Dendritic cell treated with granulocyte-macrophage colony-stimulating factor and Interleukin-4, amounts not matched to agents 40 ng/mL and 50 ng/mL, for 4 days (primary cell): ENCODE measurements around the gene ADAMTS8.

Experiments
- H3K27ac Mint-ChIP-seq: one replicate; pipeline ENCODE4 v1.8.0; 2022; ENCODE audit warnings: mild to moderate bottlenecking, mixed read lengths
- H3K27me3 Mint-ChIP-seq: one replicate; pipeline ENCODE4 v1.8.0; 2022; ENCODE audit warnings: mild to moderate bottlenecking, mixed read lengths
- H3K36me3 Mint-ChIP-seq: one replicate; pipeline ENCODE4 v1.8.0; 2022; ENCODE audit warnings: low read depth, mixed read lengths
- H3K4me1 Mint-ChIP-seq: one replicate; pipeline ENCODE4 v1.8.0; 2022; ENCODE audit warnings: low read depth, mixed read lengths
- H3K4me3 Mint-ChIP-seq: one replicate; pipeline ENCODE4 v1.8.0; 2022; ENCODE audit warnings: mild to moderate bottlenecking, moderate library complexity, mixed read lengths
- H3K9me3 Mint-ChIP-seq: one replicate; pipeline ENCODE4 v1.8.0; 2022; ENCODE audit warnings: mixed read lengths
- intact Hi-C: fragments of 100-400 bp; cut with micrococcal nuclease; formaldehyde crosslinking; loops from one replicate; pipeline ENCODE4 v1.15.0; 2022

Gene ADAMTS8

GRCh38 chr11:130424613-130425140 is 3.7 kb downstream of the ADAMTS8 start:
- peaks cover 72% of the 10 kb centered on the region for H3K27me3 Mint-ChIP-seq
- no peaks in the 10 kb centered on the region for H3K9me3 Mint-ChIP-seq
- intact Hi-C loops, result no loop called here
- no peaks in the 10 kb centered on the region for H3K36me3 Mint-ChIP-seq
- peaks cover 22% of the 10 kb centered on the region for H3K4me1 Mint-ChIP-seq
- H3K27ac Mint-ChIP-seq, result no peak overlapping the region
- H3K4me3 Mint-ChIP-seq, result no peak overlapping the region

GRCh38 chr11:130423541-130424142 is 4.8 kb downstream of the ADAMTS8 start:
- peaks cover 17% of the 10 kb centered on the region for H3K4me1 Mint-ChIP-seq
- intact Hi-C loops, result no loop called here
- H3K36me3 Mint-ChIP-seq, result no peaks in the 10 kb centered on the region
- no peak overlapping the region for H3K4me3 Mint-ChIP-seq
- H3K9me3 Mint-ChIP-seq, result no peaks in the 10 kb centered on the region
- no peak overlapping the region for H3K27ac Mint-ChIP-seq
- peaks cover 63% of the 10 kb centered on the region for H3K27me3 Mint-ChIP-seq

- H3K4me3 Mint-ChIP-seq, result no peak overlapping the region
- no peaks in the 10 kb centered on the region for H3K36me3 Mint-ChIP-seq
- H3K27ac Mint-ChIP-seq, result no peak overlapping the region
- peaks cover 15% of the 10 kb centered on the region for H3K4me1 Mint-ChIP-seq
- H3K27me3 Mint-ChIP-seq, result peaks cover 55% of the 10 kb centered on the region
- no peaks in the 10 kb centered on the region for H3K9me3 Mint-ChIP-seq
- intact Hi-C loops, result no loop called here
Measured at GRCh38 chr11:130422251-130422995, 6.0 kb downstream of the ADAMTS8 start.

- H3K4me1 Mint-ChIP-seq, result peaks cover 10% of the 10 kb centered on the region
- H3K27ac Mint-ChIP-seq, result no peak overlapping the region
- H3K9me3 Mint-ChIP-seq, result no peaks in the 10 kb centered on the region
- H3K36me3 Mint-ChIP-seq, result no peaks in the 10 kb centered on the region
- H3K4me3 Mint-ChIP-seq, result no peak overlapping the region
- intact Hi-C loops, result no loop called here
- H3K27me3 Mint-ChIP-seq, result peaks cover 48% of the 10 kb centered on the region
Measured at GRCh38 chr11:130421697-130422096, 6.7 kb downstream of the ADAMTS8 start.

- Mint-ChIP-seq H3K27me3 (peaks cover 46% of the 10 kb centered on the region), H3K27ac (no peak overlapping the region), H3K36me3 (no peaks in the 10 kb centered on the region), H3K4me3 (no peak overlapping the region), H3K9me3 (no peaks in the 10 kb centered on the region), H3K4me1 (peaks cover 10% of the 10 kb centered on the region)
- intact Hi-C loops, result no loop called here
Measured at GRCh38 chr11:130421199-130421585, 7.2 kb downstream of the ADAMTS8 start.

- no peak overlapping the region for H3K4me3 Mint-ChIP-seq
- H3K9me3 Mint-ChIP-seq, result no peaks in the 10 kb centered on the region
- peaks cover 44% of the 10 kb centered on the region for H3K27me3 Mint-ChIP-seq
- no peak overlapping the region for H3K27ac Mint-ChIP-seq
- H3K4me1 Mint-ChIP-seq, result peaks cover 10% of the 10 kb centered on the region
- intact Hi-C loops, result no loop called here
- no peaks in the 10 kb centered on the region for H3K36me3 Mint-ChIP-seq
Measured at GRCh38 chr11:130420478-130421198, 7.8 kb downstream of the ADAMTS8 start.

GRCh38 chr11:130418756-130419155 is 9.7 kb downstream of the ADAMTS8 start:
- peaks cover 39% of the 10 kb centered on the region for H3K27me3 Mint-ChIP-seq
- no peak overlapping the region for H3K27ac Mint-ChIP-seq

GRCh38 chr11:130418210-130418609 is 10.2 kb downstream of the ADAMTS8 start:
- Mint-ChIP-seq H3K36me3 (no peaks in the 10 kb centered on the region), H3K4me3 (no peak overlapping the region), H3K27me3 (peaks cover 40% of the 10 kb centered on the region), H3K9me3 (no peaks in the 10 kb centered on the region), H3K27ac (no peak overlapping the region), H3K4me1 (peaks cover 16% of the 10 kb centered on the region)
- intact Hi-C loops, result no loop called here

More at GRCh38 chr11:130418756-130419155, 9.7 kb downstream of the ADAMTS8 start:
- H3K4me1 Mint-ChIP-seq, result peaks cover 16% of the 10 kb centered on the region
- H3K36me3 Mint-ChIP-seq, result no peaks in the 10 kb centered on the region
- H3K9me3 Mint-ChIP-seq, result no peaks in the 10 kb centered on the region
- H3K4me3 Mint-ChIP-seq, result no peak overlapping the region
- intact Hi-C loops, result no loop called here

- H3K4me3 Mint-ChIP-seq, result no peak overlapping the region
- intact Hi-C loops, result no loop called here
- peaks cover 16% of the 10 kb centered on the region for H3K4me1 Mint-ChIP-seq
- H3K9me3 Mint-ChIP-seq, result no peaks in the 10 kb centered on the region
- no peaks in the 10 kb centered on the region for H3K36me3 Mint-ChIP-seq
- H3K27ac Mint-ChIP-seq, result no peak overlapping the region
- peaks cover 36% of the 10 kb centered on the region for H3K27me3 Mint-ChIP-seq
Measured at GRCh38 chr11:130416906-130417305, 11.5 kb downstream of the ADAMTS8 start.

- Mint-ChIP-seq H3K27me3 (peaks cover 32% of the 10 kb centered on the region), H3K36me3 (no peaks in the 10 kb centered on the region), H3K27ac (no peak overlapping the region), H3K4me3 (no peak overlapping the region), H3K4me1 (peaks cover 16% of the 10 kb centered on the region), H3K9me3 (no peaks in the 10 kb centered on the region)
- intact Hi-C loops, result no loop called here
Measured at GRCh38 chr11:130416530-130416882, 11.9 kb downstream of the ADAMTS8 start.

- Mint-ChIP-seq H3K4me1 (peaks cover 12% of the 10 kb centered on the region), H3K27me3 (peaks cover 27% of the 10 kb centered on the region), H3K9me3 (no peaks in the 10 kb centered on the region), H3K4me3 (no peak overlapping the region), H3K27ac (no peak overlapping the region), H3K36me3 (no peaks in the 10 kb centered on the region)
- intact Hi-C loops, result no loop called here
Measured at GRCh38 chr11:130415731-130416529, 12.5 kb downstream of the ADAMTS8 start.

- Mint-ChIP-seq H3K4me3 (no peak overlapping the region), H3K9me3 (no peaks in the 10 kb centered on the region), H3K36me3 (no peaks in the 10 kb centered on the region), H3K4me1 (peaks cover 6% of the 10 kb centered on the region), H3K27ac (no peak overlapping the region), H3K27me3 (peaks cover 30% of the 10 kb centered on the region)
- intact Hi-C loops, result no loop called here
Measured at GRCh38 chr11:130414107-130415080, 14.0 kb downstream of the ADAMTS8 start.
